Fibroblast of lung (primary cell): ENCODE results near the gene NECTIN4.

Source experiments
- CTCF ChIP-seq, 2 donors: IDR thresholded peaks in 1 of 2; conservative IDR thresholded peaks in 1 of 2; 1 replicate in 1 of 2; 2 replicates in 1 of 2; pipeline ENCODE4 v1.5.1; 2011 to 2012; ENCODE audit warnings: low read length in 2 of 2, control low read depth in 1 of 2, inconsistent platforms in 1 of 2, low read depth in 1 of 2, mild to moderate bottlenecking in 1 of 2
- EZH2 ChIP-seq: IDR thresholded peaks from 2 replicates; pipeline ENCODE4 v1.5.1; 2012; ENCODE audit warnings: low read length, control low read depth, mild to moderate bottlenecking; ENCODE audit errors: missing control alignments

GRCh38 chr1:161096015-161096414, 6.7 kb upstream of the NECTIN4 start:
- no peak for TF ChIP-seq CTCF (conservative IDR thresholded peaks at IDR 0.05 in 1 of 2, IDR thresholded peaks at IDR 0.05 in 1 of 2; ENCODE audit: low read depth in 1 of 2, low read length in 2 of 2)
- TF ChIP-seq EZH2, result no peak
